Activated naive CD8-positive, alpha-beta T cell (primary cell): ENCODE results near the gene TMC5.

Experiments
- H3K27ac Mint-ChIP-seq: one replicate; pipeline ENCODE4 v1.8.0; 2021; ENCODE audit warnings: mixed read lengths
- H3K27me3 Mint-ChIP-seq: one replicate; pipeline ENCODE4 v1.8.0; 2021; ENCODE audit warnings: mixed read lengths
- H3K36me3 Mint-ChIP-seq: one replicate; pipeline ENCODE4 v1.8.0; 2021; ENCODE audit warnings: mixed read lengths
- H3K4me1 Mint-ChIP-seq: one replicate; pipeline ENCODE4 v1.8.0; 2021; ENCODE audit warnings: low read depth, mixed read lengths
- H3K4me3 Mint-ChIP-seq: one replicate; pipeline ENCODE4 v1.8.0; 2021; ENCODE audit warnings: mild to moderate bottlenecking, mixed read lengths
- H3K9me3 Mint-ChIP-seq: one replicate; pipeline ENCODE4 v1.8.0; 2021; ENCODE audit warnings: low read depth, mixed read lengths

TMC5 gene

DNA sequence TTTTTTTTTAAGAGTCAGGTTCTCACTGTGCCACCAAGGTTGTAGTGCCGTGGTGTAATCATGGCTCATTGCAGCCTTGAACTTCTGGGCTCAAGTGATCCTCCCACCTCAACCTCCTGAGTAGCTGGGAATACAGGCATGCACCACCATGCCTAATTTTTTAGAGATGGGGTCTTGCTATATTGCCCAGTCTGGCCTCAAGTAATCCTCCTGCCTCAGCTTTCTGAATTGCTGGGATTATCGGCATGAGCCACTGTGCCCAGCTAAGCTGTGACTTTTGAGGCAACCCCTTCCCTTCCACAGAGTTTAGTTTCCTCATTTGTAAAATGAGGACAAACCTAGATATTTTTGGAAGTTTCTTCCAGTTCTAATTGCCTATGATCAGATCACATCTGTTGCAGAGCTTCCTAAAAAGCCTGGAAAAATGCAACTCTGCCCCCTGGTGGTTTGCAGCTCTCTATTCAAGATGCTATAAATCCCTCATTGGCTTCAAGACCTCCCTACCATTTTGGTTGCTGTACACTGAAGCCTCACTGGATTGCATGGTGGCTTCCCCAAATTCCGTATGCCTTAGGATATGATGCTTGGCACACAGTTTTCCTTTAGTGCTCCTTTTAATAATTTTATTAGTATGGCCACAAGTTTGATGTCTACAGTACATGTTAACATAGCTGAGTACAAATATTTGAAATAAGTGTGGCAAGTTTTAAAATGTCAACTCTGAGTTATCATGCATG is 84.9 kb downstream of the TMC5 start:
- Mint-ChIP-seq H3K4me3 (no peak overlapping the region), H3K27me3 (no peaks in the 10 kb centered on the region), H3K36me3 (peaks cover 9% of the 10 kb centered on the region), H3K27ac (no peak overlapping the region), H3K9me3 (no peaks in the 10 kb centered on the region), H3K4me1 (no peaks in the 10 kb centered on the region)

DNA sequence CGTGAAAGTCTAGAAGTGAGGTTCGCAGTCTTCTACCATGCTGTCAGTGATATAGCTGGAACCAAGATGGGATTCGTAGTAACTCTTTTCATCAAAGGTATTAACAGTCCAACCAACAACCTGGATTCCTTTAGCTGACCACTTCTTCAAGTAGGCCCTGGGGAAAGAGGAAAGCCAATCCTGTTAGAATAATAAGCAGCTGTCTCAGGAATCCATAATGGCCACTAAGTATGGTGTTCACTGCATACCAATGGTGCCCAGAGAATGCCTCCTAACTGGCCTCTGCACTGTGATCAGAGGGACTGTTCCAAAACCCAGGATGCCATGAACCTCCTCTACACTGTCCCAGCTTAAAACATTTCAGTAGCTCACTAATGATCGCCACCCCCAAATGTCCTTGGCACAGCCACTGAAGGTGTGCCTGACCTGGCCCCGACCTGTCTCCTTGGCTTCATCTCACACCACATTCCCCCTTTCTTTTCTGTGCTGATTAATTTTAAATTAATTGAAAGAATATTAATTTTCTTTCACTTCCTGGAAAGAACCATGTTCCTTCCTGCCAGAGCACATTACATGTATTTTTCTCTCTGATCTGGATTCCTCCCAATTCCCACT is 85.9 kb downstream of the TMC5 start:
- Mint-ChIP-seq H3K36me3 (peaks cover 9% of the 10 kb centered on the region), H3K4me3 (no peak overlapping the region), H3K27me3 (no peaks in the 10 kb centered on the region), H3K9me3 (no peaks in the 10 kb centered on the region), H3K27ac (no peak overlapping the region), H3K4me1 (no peaks in the 10 kb centered on the region)

DNA sequence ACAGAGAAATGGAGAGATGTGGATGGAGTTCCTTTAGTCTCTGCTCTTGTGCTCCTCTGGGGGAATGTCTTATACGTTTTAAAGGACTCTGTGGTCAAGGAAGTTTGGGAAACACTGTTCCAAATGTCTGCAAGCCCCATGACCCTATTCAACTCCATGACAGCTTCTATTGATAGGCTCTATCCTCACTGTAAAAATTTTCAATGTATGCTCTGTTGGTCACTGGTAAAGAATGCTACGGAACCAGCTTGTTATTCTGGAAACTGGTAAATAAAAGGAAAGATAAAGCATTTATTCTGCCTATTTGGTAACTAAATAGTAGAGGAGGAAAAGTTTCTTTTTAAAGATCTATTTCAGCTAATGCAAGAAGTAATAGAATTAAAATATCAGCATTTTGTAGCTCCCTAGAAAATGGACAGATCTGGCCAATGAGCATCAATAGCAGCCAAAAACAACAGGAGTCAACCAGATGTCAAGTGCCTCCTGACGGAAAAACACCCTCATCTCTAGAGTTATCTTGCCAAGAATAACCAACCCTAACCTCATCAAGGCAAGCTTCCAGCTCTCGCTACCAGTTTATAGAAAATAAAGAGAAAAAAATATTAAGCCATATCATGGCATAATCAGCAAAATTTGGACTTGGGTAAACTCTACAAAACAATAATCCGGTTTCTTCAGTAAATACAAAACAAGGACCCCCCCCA is 88.1 kb downstream of the TMC5 start:
- Mint-ChIP-seq H3K27ac (peak overlapping the region; percentile 10), H3K4me1 (no peaks in the 10 kb centered on the region), H3K27me3 (no peaks in the 10 kb centered on the region), H3K4me3 (no peak overlapping the region), H3K36me3 (peaks cover 9% of the 10 kb centered on the region), H3K9me3 (no peaks in the 10 kb centered on the region)

DNA sequence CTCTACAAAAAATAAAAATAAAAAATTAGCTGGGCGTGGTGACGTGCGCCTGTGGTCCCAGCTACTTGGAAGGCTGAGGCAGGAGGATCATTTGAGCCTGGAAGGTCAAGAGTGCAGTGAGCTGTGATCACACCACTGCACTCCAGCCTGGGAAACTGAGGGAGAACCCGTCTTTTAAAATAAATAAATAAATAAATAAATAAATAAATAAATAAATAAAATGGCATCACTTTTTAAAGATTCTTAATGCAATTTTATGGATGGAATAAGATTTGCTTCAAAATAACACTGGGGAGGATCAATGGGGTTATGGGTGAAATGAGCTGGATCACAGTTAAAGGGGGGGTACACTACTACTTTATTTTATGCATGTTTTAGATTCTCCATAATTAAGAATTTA is 89.3 kb downstream of the TMC5 start:
- Mint-ChIP-seq H3K36me3 (peaks cover 6% of the 10 kb centered on the region), H3K27ac (no peak overlapping the region), H3K4me3 (no peak overlapping the region), H3K27me3 (no peaks in the 10 kb centered on the region), H3K9me3 (no peaks in the 10 kb centered on the region), H3K4me1 (no peaks in the 10 kb centered on the region)

DNA sequence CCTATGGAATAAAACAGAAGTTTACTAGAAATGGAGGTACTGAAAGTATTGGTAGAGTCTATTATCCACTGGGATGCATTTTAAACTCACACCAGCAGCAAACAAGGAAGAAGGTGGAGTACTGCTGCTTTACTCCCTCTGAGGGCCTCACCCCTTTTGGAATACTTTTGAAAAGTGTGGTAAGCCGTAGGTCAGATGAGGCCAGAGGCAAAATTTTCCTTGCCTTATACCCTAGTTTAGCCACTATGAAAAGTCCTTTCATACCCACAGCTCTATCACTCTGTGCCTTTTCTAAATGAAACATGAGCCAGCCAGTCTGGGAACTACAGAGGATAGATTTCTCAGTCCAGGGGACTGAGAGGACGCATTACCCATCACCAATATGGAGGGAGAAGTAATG is 90.2 kb downstream of the TMC5 start:
- Mint-ChIP-seq H3K4me1 (peaks cover 2% of the 10 kb centered on the region), H3K9me3 (no peaks in the 10 kb centered on the region), H3K4me3 (no peak overlapping the region), H3K36me3 (peaks cover 6% of the 10 kb centered on the region), H3K27me3 (no peaks in the 10 kb centered on the region), H3K27ac (no peak overlapping the region)

DNA sequence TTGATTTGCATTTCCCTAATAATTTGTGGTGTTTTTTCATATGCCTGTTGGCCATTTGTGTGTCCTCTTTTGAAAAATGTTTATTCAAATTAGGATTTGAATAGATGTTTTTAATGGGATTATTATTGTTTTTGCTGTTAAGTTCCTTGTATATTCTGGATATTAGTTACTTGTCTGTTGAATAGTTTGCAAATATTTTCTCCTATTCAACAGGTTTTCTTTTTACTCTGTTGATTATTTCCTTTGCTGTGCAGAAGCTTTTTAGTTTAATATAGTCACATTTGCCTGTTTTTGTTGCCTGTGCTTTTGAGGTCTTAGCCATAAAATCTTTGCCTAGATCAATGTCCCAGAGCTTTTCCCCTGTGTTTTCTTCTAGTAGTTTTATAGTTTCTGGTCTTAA is 94.6 kb downstream of the TMC5 start:
- H3K36me3 Mint-ChIP-seq = peaks cover 17% of the 10 kb centered on the region

DNA sequence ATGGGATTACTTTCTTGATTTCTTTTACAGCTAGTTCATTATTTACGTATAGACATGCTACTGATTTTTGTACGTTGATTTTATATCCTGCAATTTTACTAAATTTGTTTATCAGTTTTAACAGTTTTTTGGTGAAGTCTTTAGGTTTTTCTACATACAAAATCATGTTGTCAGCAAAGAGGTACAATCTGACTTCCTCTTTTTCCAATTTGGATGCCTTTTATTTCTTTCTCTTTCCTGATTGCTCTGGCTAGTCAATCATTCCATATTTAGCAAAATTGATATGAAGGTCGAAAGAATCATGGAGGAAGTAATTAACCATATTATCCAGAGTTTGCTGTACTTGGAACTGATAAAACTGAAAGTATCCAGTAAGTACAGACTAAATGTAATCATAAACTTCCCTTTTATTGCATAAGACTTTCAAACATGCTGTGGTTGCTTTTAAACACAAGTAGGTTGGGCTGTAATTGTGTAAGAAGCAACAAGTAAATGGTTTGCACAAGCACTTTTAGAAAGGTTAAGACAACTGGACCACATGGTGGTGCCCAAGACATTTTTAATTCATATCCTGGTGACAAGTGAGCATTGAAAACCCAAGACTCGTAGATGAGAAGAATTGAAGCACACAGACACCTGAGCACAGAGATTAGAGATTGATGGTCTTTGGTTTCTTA is 95.8 kb downstream of the TMC5 start:
- Mint-ChIP-seq H3K4me1 (peaks cover 25% of the 10 kb centered on the region), H3K27ac (no peak overlapping the region), H3K9me3 (no peaks in the 10 kb centered on the region), H3K27me3 (no peaks in the 10 kb centered on the region), H3K4me3 (no peak overlapping the region), H3K36me3 (peaks cover 20% of the 10 kb centered on the region)

More for the DNA sequence above, 94.6 kb downstream of the TMC5 start:
- peak overlapping the region; percentile 19 for H3K27ac Mint-ChIP-seq
- peaks cover 17% of the 10 kb centered on the region for H3K4me1 Mint-ChIP-seq
- no peaks in the 10 kb centered on the region for H3K9me3 Mint-ChIP-seq
- no peaks in the 10 kb centered on the region for H3K27me3 Mint-ChIP-seq
- H3K4me3 Mint-ChIP-seq = no peak overlapping the region

DNA sequence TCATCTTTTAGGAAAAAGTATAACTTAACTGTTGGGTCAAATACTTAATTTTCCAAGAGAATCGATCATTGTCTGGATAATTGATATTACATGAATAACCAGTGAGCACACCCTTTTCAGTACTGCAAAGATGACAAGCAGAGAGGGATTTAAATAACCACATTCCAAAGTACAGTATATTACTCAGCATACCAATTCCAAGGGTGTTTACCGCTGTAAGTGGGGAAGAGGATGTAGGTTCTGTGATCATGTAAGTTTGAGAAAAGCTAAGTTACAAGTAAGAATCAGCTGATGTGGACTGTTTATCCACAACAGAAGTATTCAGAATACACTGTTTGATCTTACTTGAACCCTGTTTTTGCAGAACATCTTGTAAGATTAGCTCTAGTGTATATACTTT is 98.1 kb downstream of the TMC5 start:
- H3K27ac Mint-ChIP-seq = no peak overlapping the region
- no peaks in the 10 kb centered on the region for H3K27me3 Mint-ChIP-seq
- H3K36me3 Mint-ChIP-seq = peaks cover 20% of the 10 kb centered on the region
- H3K4me3 Mint-ChIP-seq = no peak overlapping the region
- H3K9me3 Mint-ChIP-seq = no peaks in the 10 kb centered on the region
- peaks cover 42% of the 10 kb centered on the region for H3K4me1 Mint-ChIP-seq

DNA sequence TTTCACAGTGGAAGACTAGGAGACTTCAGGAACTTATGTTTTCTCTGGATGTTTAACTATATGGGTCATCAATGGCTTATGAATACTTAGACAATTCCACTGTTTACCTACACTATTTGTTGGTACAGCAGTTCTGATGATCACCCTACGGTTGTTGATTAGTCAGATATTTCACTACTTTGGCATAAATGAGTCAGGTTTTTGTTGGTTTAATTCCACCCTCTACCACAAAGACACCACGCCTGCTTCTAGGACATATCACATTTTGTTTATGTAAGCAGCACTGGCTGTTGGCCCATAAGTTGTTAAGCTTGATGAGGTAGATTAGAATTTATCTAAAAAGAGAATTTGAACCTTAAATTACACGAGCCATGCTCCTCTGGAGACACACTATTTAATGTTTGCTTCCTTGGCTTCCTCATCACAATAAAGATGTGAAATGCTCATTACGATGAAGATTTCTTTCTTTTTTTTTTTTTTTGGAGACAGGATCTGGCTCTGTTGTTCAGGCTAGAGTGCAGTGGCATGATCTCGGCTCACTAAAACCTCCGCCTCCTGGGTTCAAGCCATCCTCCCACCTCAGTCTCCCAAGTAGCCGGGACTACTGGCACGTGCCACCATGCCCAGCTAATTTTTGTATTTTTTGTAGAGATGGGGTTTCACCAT is 99.9 kb downstream of the TMC5 start:
- H3K4me1 Mint-ChIP-seq = peaks cover 52% of the 10 kb centered on the region

DNA sequence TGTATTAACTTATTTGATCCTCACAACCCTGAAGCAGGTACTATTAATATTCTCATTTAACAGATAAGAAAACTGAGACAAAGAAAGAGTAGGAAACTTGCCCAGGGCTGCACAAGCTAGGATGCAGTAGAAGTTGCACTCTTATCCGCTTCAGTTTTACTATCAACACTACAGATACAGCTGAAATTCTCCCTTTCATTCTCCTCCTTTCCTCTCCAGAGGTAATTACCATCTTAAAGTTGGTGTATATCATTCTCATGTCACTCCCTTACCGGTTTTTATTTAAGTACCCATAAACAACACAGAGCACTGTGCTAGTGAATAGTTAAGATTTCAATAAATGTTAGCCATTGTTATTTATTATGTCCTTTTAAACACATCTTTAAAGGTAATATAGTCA is 100.7 kb downstream of the TMC5 start:
- Mint-ChIP-seq H3K4me1 (peaks cover 52% of the 10 kb centered on the region), H3K27me3 (no peaks in the 10 kb centered on the region), H3K27ac (no peak overlapping the region), H3K36me3 (peaks cover 17% of the 10 kb centered on the region), H3K4me3 (no peak overlapping the region), H3K9me3 (no peaks in the 10 kb centered on the region)

More for the DNA sequence above, 99.9 kb downstream of the TMC5 start:
- no peak overlapping the region for H3K27ac Mint-ChIP-seq
- peak overlapping the region; percentile 30 for H3K4me3 Mint-ChIP-seq
- H3K9me3 Mint-ChIP-seq = no peaks in the 10 kb centered on the region
- peaks cover 20% of the 10 kb centered on the region for H3K36me3 Mint-ChIP-seq
- no peaks in the 10 kb centered on the region for H3K27me3 Mint-ChIP-seq

DNA sequence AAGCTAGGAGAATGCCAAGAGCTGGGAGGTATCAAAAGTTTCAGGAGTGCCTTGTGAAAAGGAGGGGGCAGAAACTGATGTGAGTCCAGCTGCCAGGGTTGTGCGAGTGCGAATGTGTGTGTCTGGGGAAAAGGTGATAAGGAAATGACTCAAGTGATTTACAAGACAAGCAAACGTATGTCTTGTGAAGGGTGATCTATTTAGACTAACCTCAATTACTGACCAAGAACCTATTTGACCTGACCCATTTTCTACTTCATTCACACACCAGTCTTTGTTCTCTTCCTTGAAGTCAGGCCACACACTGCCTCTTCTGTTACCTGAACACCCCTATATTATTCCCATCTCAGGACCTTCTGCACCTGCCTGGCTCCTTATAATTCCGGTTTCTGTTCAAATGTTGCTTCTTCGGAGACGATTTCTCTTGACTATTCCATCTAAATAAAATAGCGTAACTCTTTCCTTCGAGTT is 103.2 kb downstream of the TMC5 start:
- Mint-ChIP-seq H3K27me3 (no peaks in the 10 kb centered on the region), H3K4me1 (peaks cover 61% of the 10 kb centered on the region)

DNA sequence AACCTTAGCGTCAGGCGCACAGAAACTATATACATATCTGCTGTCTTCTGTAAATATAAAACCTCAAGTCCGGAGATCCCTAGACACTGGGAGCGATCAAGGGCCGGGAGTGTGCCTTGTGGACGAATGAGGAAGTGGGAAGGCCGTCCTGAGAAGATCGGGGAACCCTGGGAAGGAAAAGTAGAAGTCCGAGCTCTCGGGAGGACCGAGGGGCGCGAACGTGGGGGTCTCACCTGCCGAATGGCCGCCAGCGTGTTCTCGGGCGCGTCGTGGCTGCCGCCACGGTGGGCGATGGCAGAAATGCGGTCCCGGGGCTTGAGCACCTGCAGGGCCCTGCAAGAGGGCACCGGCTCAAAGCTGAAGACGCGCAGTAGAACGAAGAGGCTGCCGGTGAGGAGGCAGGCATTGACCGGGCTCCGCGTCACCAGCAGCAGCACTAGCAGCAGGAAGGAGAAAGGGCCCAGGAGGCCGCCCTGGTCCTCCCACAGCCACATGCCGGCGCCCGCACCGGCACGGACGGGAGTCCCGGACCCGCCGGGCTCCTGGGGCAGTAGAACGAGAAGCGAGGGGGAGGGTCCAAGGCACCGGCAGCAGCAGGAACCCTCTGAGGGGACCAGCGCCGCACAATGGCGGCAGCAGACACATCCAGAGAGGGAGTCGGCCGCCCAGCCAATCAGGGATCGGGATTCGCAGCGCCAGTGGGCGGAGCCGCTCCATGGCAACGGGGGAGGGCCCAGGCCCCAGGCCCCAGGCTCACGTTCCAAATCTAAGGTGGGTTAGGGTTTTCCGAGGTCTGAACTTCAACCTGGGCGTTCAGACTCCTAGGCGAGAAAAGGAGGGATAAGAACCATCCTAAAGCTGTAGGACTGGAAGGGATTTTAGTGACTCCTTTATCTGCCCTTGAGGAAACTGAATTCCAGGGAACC is 104.1 kb downstream of the TMC5 start, which contains the start of gene GDE1:
Gene GDE1, minus strand, starts transcription at position 628 of the 926 bp plus-strand sequence. Its CDS starts 134 bp downstream, at position 494.
- no peaks in the 10 kb centered on the region for H3K9me3 Mint-ChIP-seq
- H3K4me3 Mint-ChIP-seq = peak within 1 kb of the TSS; percentile 95
- H3K36me3 Mint-ChIP-seq = peaks cover 8% of the 10 kb centered on the region
- no peaks in the 10 kb centered on the region for H3K27me3 Mint-ChIP-seq
- peak within 1 kb of the TSS; percentile 88 for H3K27ac Mint-ChIP-seq
- peaks cover 61% of the 10 kb centered on the region for H3K4me1 Mint-ChIP-seq

More for the DNA sequence above, 103.2 kb downstream of the TMC5 start:
- Mint-ChIP-seq H3K36me3 (peaks cover 13% of the 10 kb centered on the region), H3K9me3 (no peaks in the 10 kb centered on the region), H3K27ac (peak overlapping the region; percentile 88), H3K4me3 (peak overlapping the region; percentile 95)

DNA sequence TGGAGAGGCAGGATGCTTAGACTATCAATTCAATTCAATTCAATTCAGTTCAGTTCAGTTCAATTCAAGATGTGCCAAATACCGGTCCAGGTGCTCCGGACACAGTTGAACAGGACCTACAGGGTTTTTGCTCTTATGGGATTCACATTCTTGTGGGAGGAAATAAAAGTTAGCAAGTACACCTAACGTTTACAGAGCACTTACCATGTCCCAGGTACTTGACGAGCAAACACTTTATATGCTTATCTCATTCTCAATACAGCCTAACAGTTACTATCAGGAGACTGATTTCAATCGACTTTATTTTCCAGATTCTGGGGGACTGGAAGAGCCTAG is 104.7 kb downstream of the TMC5 start:
- peak overlapping the region; percentile 95 for H3K4me3 Mint-ChIP-seq
- H3K27me3 Mint-ChIP-seq = no peaks in the 10 kb centered on the region
- H3K27ac Mint-ChIP-seq = peak overlapping the region; percentile 88
- no peaks in the 10 kb centered on the region for H3K9me3 Mint-ChIP-seq
- peaks cover 2% of the 10 kb centered on the region for H3K36me3 Mint-ChIP-seq
- H3K4me1 Mint-ChIP-seq = peaks cover 54% of the 10 kb centered on the region
